Measurements from ENCODE around the gene PUS1.

PUS1 gene

DNA sequence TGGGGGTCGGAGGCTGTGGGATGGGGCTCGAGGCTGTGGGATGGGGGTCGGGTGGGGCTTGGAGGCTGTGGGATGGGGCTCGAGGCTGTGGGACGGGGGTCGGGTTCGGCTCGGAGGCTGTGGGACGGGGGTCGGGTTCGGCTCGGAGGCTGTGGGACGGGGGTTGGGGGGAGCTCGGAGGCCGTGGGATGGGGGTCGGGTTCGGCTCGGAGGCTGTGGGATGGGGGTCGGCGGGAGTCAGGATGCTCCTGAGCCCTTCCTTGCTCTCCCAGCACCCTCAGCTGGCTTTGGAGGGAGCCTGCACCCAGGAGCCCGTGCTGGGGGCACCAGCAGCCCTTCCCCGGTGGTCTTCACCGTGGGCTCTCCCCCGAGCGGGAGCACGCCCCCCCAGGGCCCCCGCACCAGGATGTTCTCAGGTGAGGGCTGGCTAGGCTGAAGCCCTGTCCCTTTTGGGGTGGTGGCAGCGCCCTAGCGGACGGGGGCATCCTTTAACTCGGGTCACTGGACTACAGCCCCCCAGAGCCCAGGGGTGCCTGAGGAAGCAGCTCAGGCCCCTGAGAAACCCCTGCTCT lies 11.9 kb upstream of the PUS1 start:
- DNase-seq = no peak

DNA sequence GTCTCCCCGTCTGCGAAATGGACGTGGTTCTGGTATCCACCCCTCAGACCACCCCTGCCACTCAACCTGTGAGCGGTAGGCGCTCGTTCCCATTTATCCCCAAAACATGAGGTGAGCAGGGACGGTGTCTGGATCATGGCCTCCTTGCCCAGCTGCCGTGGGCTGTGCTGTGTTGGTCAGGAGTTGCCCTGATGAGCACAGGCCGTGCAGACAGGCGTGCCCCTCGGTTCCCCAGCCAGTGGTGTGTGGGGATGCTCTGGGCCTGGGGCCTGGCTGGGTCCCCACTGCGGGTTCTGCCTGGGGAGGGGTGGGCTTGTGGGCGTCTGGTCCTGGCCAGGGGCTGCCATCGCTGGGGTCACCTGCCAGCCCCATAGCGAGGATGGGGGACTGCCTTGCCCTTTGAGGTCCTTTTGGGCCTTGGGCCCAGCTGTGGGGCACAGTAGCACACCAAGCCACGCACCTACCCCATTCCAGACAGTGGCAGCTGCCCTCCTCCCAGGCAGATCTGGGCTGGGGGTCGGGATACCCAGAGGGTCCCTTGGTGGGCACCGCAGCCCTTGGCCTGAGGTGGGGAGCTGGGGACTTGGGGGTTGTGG lies 11.3 kb upstream of the PUS1 start:
- DNase-seq = no peak

DNA sequence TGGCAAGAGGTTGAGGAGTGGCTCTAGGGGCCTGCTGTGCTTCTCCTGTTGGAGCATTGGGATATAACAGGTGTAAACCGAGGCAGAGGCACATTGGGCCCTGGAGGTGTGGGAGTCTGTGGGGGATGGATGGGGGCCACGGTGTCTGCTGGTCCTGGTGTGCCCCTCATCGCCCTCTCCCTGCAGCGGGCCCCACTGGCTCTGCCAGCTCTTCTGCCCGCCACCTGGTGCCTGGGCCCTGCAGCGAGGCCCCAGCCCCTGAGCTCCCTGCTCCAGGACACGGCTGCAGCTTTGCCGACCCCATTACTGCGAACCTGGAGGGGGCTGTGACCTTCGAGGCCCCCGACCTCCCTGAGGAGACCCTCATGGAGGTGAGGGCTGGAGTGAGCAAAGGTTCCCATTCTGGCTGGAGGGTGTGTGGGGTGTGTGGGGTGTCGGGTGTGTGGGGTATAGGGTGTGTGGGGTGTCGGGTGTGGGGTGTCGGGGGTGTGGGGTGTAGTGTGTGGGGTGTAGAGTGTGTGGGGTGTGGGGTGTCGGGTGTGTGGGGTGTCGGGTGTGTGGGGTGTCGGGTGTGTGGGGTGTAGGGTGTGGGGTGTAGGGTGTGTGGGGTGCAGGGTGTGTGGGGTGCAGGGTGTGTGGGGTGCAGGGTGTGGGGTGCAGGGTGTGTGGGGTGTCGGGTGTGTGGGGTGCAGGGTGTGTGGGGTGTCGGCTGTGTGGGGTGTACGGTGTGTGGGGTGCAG lies 10.6 kb upstream of the PUS1 start:
- no peak for DNase-seq

DNA sequence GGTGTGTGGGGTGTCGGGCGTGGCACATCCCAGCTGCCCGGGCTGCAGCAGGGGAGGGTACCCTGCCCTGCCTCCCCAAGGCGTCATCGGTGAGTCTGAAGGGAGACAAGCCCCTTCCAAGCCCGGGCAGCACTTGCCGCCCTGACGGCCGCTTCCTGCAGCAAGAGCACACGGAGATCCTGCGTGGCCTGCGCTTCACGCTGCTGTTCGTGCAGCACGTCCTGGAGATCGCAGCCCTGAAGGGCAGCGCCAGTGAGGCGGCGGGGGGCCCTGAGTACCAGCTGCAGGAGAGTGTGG lies 10.1 kb upstream of the PUS1 start:
- DNase-seq = no peak

DNA sequence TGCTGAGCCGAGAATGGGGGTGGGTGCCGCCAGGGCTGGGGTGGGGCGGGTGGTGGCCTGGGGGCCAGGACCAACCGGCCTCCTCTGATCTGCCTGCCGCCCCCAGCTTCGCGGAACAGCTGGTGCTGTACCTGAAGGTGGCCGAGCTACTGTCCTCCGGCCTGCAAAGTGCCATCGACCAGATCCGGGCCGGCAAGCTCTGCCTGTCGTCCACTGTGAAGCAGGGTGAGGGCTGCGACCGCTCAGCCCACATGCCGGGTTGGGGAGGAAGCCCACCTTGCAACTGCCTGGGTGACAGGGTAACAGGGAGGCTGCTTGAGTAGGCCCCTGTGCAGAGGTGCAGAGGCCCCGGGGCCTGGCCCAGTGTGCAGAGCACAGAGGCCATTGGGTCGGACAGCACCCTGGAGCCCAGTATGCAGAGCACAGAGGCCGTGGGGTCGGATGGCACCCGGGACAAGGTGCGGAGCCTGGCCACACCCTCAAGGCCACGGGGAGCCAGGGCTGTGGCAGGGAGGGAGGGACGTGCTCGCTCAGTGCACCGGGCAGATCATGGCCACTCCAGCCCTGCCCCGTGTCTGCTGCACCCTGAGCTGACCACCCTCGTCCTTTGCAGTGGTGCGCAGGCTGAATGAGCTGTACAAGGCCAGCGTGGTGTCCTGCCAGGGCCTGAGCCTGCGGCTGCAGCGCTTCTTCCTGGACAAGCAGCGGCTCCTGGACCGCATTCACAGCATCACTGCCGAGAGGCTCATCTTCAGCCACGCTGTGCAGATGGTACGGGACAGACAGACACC lies 9.5 kb upstream of the PUS1 start:
- DNase-seq = no peak

DNA sequence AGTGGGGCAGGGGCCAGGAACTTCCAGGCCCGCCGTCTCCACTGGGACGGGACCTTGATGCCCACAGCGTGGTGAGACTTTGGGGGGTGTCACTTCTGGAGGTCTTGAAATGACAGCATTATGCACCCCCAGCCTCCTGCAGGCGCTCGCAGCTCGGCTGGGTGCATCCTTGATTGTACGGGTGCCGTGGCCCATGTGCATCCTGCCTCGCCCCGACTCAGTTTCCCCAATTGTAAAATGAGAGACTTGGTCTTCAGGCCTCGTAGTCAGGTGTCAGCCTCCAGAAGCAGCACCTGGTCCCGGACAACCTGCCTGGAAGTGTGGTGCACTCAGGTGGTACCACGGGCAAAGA lies 8.9 kb upstream of the PUS1 start:
- DNase-seq = no peak

DNA sequence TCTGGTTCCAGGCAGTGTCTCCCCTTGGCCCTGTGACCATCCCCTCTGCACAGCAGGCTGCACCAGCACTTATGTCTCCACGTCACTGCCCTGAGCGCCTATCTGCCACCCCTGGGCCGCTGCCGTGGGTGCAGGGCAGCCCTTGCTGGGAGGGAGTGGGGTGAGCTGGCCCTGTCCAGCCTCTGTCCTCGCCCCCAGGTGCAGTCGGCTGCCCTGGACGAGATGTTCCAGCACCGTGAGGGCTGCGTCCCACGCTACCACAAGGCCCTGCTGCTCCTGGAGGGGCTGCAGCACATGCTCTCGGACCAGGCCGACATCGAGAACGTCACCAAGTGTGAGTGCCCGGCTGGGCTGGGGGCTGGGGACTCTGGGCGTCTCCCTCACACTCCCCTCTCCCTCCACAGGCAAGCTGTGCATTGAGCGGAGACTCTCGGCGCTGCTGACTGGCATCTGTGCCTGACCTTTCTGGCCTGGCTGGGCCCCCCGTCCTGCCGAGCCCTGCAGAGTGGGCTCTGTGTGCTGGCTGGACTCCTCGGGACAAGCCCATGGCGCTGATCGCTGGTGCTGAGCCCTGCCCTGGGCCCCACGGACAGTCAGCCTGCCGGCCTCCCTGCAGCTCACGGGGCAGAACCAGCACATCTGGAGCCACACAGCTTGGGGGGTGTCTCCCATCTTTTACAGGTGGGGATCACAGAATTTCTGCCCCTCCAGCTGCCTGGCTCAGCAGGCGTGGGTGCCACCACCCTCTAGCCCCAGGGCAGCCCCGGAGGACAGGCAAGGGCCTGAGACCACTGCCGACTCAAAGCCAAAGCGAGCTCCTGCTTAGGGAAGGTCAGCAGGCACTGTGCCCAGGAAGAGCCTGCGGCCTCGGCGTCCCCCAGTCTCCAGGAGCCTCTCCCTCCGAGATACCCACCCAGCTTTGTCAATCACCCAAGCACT lies 7.9 kb upstream of the PUS1 start:
- DNase-seq = no peak

DNA sequence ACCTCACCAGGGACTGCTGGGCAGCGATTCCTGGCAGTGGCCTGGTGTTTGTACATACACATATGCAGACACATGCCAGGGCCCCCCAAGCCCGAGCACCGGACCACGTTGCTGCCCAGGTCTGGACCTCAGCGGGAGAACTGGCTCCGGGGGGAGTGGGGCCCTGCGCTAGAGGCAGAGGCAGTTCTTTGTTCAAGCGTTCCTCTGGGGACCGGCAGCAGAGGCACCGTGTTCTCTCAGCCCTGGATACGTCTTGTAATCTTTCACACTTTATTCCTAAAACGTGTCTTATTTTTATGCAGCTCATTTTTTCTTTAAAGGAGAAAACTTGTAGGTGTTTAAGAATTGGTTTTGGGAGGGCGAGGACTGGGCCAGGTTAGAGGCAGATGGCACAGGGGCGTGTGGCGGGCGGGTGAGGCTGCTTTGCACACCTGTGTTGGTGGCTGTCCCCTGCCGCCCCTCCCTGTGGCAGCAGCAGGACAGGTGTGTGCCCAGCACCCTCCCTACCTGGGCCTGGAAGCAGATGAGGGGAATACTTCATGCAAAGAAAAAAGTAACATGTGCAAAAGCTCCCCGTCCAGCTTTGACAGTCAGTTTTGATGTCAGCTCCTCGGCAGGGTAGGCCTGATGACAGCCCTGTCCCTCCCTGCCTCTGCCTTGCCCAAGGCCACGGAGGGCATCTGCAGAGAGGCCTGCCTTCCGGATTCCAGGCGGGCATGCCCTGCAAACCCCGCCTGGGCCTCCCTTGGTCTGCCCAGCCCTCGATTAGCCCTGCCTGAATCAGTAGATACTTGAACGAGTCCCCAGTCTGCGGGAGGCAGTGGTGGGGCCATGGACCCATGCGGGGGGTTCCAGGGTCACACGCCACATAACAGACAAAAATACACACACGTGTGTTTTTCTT lies 7.0 kb upstream of the PUS1 start:
- no peak for DNase-seq

DNA sequence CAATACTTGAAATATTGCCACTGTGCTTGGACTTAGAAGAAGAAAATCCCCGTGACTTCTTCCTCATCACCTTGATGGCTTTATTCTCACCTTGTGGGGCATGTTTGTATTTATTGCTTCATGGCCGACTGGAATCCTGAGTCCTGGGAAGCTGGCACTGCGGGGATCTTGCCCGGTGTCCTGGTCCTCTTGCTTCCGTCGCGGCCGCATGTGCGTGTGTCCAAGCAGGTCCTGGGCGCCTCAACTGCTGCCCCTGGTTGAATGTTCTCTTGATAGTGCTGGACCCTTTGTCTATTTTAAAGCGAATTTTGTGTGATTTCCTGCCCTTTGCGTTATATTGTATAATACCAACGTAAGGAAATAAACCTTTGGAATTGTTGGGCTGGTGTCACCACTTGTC lies 6.3 kb upstream of the PUS1 start:
- DNase-seq = no peak

DNA sequence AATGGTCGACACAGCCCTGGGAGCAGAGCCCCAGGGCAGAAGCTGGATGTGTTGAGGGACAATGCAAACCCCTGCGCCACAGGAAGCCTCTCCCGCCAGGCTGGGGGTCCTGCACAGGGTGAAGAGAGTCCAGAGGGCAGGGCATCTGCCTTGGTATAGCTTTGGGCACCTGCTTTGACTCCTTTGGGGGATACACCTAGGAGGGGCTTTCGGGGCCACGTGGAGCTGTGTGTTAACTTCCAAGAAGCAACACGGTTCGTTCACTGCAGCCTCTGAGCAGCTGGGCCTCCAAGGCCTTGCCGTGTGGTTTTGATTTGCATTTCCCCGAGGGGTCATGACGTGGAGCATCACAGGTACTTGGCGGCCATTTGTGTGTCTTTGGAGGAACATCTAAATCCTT lies 5.8 kb upstream of the PUS1 start:
- no peak for DNase-seq

DNA sequence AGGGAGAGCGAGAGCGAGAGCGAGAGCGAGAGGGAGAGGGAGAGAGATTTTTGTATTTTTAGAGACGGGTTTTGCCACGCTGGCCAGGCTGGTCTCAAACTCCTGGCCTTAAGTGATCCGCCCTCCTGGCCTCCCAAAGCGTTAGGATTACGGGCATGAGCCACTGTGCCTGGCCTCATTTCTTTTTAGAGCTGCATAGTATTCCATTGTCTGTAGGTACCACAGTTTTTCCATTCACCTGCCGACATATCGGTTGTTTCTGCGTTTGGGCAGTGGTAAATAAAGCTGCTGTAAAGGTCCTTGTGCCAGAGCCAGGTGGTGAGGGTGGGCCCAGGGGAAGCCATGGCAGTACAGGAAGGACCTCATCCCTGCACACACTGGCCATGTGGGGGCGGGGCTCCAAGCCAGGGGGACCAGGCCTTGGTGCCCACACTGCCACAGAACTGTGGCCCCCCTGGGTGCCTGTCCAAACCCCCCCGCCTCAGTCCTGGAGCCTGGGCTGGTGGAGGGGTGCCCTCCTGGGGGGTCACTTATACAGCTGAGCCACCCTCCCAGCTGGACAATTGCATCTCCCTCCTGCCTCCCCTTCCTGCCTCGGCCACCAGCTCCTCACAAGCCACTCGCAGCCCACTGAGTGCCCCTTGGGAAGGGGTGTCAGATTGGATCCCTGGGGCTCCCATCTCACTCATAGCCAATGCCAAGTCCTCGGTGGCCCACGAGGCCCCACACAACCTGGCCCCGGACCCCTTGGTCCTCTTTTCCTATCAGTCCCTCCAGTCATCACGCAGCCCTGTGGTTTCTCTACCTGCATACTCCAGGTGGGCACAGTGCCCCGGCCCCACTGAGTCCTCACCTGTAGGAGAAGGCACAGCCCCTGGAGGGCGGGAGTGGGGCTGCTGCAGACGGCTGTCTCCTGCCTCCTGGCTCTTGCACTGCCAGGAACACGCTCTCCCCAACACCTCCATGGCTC lies 1.7 kb upstream of the PUS1 start:
- no peak for DNase-seq

DNA sequence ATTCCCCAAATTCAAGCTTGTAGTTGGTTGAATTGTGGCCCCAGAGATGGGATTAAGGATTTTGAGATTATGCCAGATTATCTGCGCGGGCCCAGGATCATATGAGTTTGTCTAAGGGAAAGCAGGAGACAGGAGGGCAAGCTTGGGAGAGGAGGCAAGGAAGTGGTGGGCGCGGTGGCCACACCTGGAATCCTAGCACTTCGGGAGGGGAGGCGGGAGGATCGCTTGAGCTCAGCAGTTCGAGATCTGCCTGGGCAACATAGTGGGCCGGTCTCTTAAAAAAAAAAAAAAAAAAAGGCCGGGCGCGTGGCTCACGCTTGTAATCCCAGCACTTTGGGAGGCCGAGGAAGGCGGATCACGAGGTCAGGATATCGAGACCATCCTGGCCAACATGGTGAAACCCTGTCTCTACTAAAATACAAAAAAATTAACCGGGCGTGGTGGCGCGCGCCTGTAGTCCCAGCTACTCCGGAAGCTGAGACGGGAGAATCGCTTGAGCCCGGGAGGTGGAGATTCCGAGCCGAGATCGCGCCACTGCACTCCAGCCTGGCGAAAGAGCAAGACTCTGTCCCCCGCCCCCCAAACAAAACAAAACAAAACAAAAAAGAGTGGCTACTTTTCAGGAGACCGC lies 881 bp upstream of the PUS1 start:
- DNase-seq = no peak

DNA sequence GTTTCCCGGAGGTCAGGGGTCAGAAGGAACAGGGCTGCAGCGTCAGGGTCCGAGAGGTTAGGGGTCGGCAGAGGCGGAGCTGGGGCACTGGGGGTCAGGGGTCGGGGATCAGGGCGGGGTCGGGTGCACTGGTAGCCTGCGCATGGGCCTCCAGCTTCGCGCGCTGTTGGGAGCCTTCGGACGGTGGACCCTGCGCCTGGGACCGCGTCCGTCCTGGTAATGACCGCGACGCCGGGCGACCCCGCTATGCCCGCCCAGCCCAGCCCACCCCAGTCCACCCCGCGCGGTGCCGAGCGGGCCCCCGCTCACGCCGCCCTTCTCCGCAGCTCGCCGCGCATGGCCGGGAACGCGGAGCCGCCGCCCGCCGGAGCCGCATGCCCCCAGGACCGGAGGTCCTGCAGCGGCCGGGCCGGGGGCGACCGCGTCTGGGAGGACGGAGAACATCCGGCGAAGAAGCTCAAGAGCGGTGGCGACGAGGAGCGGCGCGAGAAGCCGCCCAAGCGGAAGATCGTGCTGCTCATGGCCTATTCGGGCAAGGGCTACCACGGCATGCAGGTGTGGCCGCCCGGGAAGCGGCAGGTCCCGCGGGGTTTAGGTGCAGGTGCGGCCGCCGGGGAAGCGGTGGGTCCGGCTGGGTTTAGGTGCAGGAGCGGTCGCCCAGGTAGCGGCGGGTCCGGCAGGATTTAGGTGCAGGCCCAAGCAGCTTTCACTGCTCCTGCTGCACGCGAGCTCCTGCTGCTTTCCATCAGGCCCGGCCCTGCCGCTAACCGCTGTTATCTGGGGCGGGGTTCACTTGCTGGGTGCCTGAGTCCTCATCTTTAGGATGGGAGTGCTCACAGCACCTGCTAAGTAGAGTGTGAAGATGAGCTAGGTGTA lies 743 bp downstream of the PUS1 start:
- DNase-seq = no peak

DNA sequence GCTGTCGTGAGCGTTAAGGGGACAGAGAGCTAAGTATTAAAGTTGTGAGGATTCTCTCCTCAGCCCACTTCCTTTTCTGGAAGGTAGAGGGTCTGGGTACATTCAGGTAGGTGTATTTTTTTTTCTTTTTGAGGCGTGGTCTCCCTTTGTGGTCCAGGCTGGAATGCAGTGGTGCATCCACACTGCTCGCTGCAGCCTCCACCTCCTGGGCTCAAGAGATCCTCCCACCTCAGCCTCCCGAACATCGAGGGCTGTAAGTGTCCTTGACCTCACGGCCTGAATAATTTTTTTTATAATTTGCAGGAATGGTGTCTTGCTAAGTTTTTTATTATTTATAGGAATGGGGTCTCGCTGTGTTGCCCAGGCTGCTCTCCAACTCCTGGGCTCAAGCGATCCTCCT lies 1.4 kb downstream of the PUS1 start:
- no peak for DNase-seq

DNA sequence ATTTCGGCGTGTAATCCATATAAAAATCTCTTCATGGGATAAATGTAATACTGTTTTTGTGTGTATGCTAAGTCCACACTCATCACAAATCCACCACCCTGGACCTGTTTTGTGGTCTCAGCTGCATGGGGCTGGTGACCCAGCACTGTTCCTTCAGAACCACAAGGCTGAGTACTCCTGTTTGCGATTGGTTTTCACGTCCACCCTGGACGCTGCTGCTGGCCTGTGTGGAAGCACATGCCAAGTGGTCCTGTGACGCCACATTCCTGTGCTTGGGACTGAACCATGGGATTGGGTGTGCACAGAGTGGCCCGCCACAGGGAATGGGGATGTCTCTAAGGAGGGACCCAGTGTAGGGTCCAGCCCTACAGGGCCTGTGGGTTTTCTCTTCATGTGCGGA lies 4.3 kb downstream of the PUS1 start:
- no peak for DNase-seq

DNA sequence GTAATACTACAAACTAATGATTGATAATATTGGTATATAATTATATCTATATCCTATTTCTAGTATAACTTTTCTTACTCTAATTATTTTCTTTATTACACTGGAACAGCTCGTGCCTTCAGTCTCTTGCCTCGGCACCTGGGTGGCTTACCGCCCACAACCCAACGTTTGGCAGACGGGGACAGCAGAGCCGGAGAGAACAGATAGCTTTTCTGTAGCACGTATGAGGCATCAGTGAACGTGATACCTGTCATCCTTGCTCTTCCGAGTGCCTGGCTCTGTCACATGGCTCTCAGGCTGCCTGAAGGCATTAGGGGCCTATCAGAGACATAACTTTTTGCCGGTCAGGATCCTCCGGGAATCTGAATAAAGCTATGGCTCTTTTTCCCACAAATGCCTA lies 5.5 kb downstream of the PUS1 start:
- DNase-seq = no peak

DNA sequence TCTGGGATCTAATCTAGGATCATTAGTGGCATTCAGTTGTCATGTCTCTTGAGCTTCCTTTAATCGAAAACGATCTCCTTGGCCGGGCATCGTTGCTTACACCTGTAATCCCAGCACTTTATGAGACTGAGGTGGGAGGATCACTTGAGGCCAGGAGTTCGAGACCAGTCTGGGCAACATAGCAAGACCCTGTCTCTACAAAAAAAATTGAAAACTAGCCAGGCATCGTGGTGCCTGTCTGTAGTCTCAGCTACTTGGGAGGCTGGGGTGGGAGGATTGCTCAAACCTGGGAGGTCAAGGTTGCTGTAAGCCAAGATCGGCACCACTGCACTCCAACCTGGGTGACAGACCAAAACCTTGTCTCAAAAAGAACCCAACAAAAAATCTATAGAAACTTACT lies 9.0 kb downstream of the PUS1 start:
- DNase-seq = no peak

DNA sequence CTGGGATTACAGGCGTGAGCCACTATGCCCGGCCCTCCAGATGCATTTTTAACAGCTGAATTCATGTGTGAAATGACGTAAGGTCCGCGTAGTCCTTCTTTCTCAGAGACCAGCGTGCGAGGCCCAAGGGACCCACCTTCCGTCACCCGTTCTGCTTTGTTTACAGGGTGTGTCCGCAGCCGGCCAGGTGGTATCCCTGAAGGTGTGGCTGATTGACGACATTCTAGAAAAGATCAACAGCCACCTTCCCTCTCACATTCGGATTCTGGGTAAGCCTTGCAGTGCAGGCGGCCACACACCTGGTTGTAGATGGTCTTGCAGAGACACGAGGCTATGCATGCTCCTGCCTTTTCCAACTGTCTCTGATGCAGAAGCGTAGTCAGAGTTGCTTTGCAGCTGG lies 9.9 kb downstream of the PUS1 start:
- no peak for DNase-seq

DNA sequence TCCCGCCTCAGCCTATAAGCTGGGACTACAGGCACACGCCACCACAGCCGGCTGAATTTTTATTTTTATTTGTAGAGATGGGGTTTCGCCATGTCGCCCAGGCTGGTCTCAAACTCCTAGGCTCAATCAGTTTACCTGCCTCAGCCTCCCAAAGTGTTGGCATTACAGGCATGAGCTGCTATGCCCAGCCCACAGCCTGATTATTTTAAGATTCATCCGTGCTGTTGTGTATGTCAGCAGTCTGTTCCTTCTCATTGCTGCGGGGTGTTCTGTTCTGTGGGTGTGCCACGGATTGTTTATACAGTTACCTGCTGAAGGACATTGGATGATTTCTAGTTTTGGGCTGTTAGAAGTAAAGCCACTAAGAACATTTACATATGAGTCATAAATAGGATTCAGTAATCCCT lies 11.1 kb downstream of the PUS1 start:
- DNase-seq = peak in 1 of 2 donors; percentile 36

Data from hippocampal formation (tissue), 2 donors.